Forelimb muscle (tissue), 1 donor: Measurements from ENCODE around the gene AFDN. TPM values are rescaled to one million over a fixed set of nuclear protein-coding genes. Genes with fewer than 3 reads are reported as not detected.

Experiments used
- DNase-seq: peaks from one replicate; pipeline ENCODE4 v3.0.0-alpha.2; 2013; ENCODE audit warnings: low read depth
- polyA plus RNA-seq: library from polyadenylated mRNA; unstranded; fragments of 120-200 nt; gene quantifications from one replicate; pipeline ENCODE4 v1.2.1, GENCODE V29; 2013; ENCODE audit not compliant: insufficient read length

Gene AFDN
- polyA plus RNA-seq: 45.7 TPM

DNA sequence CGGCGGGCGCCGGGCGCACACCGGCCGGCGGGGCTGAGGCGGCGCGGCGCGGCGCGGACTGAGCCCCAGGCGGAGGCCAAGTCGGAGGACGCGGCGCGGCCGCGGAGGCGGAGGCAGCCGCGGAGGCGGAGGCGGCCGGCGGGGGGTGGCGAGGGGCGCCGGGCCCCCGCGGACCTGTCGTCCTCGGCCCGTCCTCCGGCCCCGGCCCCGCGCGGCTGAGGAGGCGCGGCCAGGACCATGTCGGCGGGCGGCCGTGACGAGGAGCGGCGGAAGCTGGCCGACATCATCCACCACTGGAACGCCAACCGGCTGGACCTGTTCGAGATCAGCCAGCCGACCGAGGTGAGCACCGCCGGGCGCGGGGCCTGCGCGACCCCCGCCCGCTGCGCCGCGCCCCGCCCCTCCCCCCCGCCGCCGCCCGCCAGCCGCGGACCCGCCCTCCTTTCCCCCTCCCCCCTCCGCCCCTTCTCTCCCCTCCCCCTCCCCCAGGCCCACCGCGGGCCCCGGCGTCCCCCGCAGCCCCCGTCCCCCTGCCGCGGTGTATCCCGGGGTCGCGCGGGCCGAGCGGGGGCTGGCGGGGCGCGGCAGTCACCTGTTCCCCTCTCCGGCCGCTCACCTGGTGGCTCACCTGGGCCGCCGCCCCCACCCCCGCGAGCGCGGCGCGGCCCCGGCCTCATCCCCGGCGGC, at the start of gene AFDN:
Gene AFDN, plus strand, starts transcription at position 16 of the 687 bp plus-strand sequence. Its CDS starts 222 bp downstream, at position 238.
- DNase-seq: no peak

DNA sequence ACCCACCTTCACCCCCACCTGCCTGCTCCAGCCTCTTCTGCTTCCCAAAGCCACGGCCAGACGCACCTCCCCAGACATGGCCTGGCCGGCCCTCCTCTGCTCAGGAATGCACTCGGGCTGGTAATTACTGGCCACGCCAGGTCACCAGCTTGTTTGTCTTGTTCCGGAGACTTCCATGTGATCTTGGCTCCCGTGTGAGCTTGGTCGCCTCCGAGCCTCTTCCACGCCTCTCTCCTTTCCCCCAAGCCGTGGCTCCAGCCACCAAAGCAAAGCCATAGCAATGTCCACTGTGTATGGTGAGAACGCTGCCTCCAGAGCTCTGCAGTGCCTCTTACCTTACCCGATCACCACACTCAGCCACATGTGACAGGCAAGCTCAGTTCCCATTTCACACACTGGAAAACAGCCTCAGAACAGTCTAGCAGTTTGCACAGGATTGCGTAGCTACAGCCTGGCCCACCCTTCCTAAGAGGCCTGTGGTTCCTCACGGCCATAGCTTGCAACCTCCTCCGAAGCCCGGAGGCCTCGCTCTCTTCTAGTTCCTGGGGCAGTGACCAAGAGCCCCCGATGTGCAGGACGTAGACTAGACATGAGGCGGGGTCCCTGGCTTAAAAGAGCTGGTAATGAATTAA, 48.1 kb upstream of the AFDN start:
- no peak for DNase-seq

GRCh38 chr6:167779129-167779992, 47.4 kb upstream of the AFDN start:
- DNase-seq: no peak

DNA sequence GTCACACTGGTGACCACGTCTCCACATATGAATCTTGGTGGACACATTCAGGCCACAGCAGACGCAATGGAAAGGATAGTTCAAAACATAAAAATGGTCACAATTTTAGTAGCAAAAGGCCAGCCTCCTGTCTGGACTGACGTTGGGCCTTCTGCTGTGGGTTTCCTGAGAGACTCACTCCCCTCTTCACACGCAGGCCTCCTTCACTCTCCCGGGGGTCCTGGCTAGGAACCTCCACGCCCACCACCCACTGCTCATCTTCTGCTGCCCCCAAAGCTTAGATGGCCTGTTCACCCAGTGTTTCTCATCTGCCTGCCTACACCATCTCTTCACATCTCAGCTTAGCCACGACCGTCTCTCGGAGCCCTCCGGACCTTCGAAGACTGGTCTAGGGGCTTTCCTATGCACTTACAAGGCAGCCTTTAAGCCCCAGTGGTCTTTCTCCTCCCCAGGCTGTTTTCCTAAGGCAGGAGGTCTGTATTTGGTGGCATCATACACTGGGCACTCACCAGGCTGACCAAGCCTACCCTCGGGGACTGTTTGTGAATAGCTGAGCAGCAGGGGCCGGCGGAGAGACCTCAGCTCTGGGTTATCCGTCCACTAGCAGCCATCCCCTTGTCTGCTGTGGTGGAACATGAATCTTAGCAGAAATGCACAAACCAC, 46.6 kb upstream of the AFDN start:
- no peak for DNase-seq

GRCh38 chr6:167781066-167781767, 45.5 kb upstream of the AFDN start:
- DNase-seq: no peak

- no peak for DNase-seq
Observed at GRCh38 chr6:167781868-167782267, 44.8 kb upstream of the AFDN start.

DNA sequence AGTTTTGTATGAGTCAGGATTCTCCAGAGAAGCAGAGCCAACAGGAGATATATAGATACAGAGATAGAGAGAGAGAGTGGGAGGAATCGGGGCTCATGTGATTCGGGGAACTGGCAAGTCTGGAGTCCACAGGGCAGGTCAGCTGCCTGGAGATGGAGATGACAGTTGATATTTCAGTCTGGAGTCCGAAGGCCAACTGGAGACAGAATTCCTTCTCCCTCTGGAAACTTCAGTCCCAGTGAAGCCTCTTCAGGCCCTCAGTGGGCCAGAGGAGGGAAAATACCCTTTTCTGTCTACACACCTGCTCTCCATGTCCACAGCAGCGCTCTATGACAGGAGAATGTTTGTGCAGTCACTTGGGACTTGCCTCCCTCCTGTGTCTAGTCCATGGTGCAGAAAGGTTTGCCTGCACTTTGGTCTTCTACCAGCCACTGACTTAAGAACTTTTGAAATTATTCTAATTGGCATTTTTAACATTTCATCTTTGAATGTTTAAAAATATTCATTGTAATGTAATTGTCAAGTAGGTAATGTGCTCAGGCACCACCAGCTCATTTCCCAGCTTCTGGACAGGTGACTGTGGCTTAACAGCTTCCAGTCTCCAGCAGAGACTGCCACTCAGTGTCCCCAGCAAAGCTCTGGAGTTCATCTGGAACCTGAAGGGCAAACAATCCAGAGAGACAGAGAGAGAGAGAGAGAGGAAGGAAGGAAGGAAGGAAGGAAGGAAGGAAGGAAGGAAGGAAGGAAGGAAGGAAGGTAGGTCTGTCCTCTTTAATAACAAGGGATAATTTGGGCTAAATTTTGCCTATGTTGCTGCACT, 43.8 kb upstream of the AFDN start:
- no peak for DNase-seq

DNA sequence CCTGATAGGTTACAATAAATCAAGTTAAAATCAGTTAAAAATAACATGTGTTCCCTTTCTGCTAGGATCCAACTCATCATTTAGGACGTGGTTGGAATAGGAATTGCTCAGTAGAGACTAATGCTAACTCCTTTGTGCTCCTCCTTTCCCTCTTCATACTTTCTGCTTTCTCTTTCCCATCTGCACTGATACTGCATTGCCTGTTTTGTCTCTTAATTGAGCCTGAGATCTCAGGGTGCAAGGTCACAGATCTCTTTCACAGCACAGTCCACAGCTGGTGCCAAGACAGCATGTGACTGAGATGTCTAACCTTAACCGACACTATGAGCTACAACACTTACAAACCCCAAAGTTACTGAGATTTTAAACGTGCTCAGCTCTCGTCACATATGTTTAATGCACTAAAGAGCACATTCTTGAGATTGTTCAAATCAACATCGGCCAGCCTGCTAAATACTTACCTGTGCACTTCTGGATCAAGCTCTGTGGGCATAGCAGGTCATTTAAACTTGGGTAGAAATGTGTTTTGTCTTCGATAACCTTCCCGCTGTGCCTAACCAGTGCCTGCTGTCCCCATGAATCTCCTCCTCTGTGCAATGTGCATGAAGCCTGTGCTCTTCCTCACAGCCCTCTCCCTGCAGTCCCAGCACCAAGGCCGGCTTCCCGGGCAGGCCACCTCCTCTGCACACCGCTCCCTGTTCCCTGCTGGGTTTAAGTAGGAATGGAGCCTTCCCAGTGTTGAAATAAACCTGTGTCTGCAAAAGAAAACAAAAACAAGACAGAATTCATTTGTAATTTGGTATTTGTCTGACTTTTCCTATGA, 39.6 kb upstream of the AFDN start:
- no peak for DNase-seq

DNA sequence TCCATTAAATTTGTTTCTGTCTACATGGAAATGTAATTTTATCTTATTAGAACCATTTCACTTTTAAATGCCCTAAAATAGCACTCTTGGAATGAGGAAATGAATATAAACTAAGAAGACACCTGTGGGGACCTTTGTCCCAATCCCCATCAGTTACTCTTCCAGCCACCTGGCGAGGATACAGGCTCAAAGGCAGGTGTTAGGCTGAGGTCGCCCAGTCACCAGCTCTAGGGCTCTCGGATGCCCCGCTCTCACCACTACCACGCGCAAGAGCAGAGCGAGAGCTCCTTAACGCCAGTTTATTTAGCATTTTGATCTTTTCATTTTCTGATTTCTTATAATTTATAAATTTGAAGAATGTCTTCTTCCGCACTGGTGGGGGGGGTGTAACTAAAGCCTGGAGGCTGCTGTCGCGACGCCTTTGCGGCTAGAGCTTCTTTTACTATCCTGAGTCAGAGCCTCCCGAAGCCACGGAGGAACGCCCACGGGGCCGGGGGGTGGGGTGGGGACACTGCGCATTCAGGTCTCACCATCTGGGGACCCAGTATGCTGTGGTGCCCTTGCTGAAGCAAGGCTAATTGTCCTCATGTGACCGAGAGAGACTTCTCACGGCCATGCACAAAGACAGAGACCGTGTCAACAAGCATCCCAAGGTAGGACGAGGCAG, 38.7 kb upstream of the AFDN start:
- no peak for DNase-seq

GRCh38 chr6:167788563-167788903, 38.2 kb upstream of the AFDN start:
- no peak for DNase-seq

- no peak for DNase-seq
Observed at GRCh38 chr6:167789358-167789757, 37.4 kb upstream of the AFDN start.

- no peak for DNase-seq
Observed at GRCh38 chr6:167791091-167791779, 35.5 kb upstream of the AFDN start.

DNA sequence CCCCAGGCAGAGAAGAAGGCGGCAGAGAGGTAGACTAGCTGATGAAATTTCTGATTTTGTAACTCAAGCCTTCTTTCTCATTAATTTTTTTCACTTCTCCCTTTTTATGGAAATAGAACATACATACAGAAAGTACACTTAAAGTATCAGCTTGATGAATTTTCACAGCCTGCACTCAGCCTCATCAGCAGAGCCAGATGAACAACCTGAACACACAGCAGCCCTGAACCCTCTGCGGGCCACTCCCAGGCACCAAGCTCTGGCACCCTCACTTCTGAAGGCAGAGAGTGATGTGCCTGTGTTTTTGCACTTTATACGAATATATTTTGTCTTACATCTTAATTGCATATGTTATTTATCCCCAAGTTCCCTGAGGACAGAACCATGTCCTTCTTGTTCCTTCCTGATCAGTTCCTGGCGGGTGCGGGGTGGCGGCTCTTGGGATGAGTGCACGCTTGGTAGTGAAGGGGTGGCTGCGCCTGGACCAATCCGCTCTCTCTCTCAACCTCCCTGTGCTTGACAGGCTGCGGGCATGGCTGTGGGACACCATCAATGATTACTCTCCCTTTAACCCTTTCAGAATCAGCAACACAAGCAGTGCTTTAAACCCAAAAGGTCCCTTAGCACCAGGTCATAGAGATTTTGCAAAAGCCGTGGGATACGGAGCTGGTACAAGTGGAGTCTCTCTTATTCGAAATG, 34.8 kb upstream of the AFDN start:
- DNase-seq: no peak

DNA sequence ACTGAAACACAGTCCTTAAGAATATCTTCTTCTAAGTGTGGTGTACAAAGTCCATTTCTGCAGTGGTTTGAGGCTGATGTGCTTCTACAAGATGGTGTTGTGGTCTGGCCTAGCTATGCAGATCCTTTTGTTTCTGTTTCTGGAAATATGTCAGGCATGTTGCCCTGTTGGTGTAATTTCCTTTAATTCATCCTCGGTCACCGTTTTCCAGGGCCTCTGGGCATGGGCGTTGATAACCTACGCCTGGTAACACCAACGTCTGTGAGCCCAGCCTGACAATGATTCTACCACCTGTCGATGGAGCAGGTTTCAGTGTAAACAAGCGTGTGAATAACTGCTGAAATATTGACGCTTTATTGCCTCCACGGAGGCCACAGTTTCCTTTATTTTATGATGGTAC, 33.3 kb upstream of the AFDN start:
- no peak for DNase-seq

GRCh38 chr6:167794161-167795157, 32.3 kb upstream of the AFDN start:
- DNase-seq: no peak

DNA sequence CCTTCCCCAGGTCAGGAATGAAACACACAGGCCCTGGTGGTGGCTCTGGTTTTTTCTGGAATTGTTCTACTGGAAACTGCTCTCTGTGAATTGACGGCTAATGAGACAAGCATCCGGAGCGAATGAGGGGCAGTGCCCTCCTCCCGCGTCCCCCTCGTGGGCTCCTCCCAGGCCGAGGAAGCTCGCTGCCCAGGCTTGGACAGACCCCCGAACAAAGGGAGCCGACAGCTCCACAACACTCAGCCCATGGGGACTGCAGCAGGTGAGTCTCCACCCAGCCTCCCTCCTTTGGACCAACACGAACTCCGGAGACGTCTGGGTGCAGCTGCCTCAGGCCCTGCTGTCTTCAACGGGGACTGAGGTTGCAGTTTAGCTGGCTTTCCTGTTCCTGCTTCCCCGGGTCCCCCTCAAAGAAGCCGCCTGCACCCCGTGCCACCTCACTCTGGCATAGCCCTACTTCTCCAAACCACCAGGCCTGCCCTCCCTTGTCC, 31.3 kb upstream of the AFDN start:
- no peak for DNase-seq

DNA sequence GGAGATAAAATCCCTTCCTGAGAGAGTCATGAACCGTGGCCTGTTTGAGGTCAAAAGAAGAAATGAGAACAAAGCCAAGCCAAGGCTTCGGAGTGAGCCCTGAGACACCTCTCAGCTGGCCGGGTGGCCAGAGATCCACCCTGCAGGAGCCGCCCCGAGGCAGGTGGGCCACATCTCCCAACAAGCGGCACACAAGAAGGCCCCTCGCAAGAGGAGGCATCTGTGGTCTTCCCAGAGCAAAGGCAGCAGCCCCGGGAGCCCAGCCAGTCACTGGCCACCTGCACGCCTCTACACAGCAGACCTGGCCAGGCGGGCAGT, 30.9 kb upstream of the AFDN start:
- DNase-seq: no peak
